HCEC 1CT (cell line): ENCODE results near the gene MICALL1.

Experiments used
- DNase-seq: peaks from one replicate; pipeline ENCODE4 v3.0.0-alpha.2; 2017

MICALL1 gene

GRCh38 chr22:37905534-37906363 lies at the start of gene MICALL1:
Gene MICALL1 (plus strand): TSS chr22:37906297. CDS start chr22:37906423, 126 bp downstream.
- peak; percentile 84 for DNase-seq

- no peak for DNase-seq
Observed at GRCh38 chr22:37860796-37861421, 45.2 kb upstream of the MICALL1 start.

GRCh38 chr22:37862570-37863325 lies 43.3 kb upstream of the MICALL1 start:
- DNase-seq: no peak

GRCh38 chr22:37865510-37865909 lies 40.6 kb upstream of the MICALL1 start:
- DNase-seq: no peak

- DNase-seq: peak; percentile 29
Observed at GRCh38 chr22:37870273-37870672, 35.8 kb upstream of the MICALL1 start.

- peak; percentile 73 for DNase-seq
Observed at GRCh38 chr22:37880668-37881440, 25.2 kb upstream of the MICALL1 start.

GRCh38 chr22:37884420-37884819 lies 21.7 kb upstream of the MICALL1 start:
- DNase-seq: no peak

- DNase-seq: peak; percentile 41
Observed at GRCh38 chr22:37887584-37888378, 18.3 kb upstream of the MICALL1 start.

- DNase-seq: no peak
Observed at GRCh38 chr22:37891926-37892325, 14.2 kb upstream of the MICALL1 start.

GRCh38 chr22:37892566-37893335 lies 13.3 kb upstream of the MICALL1 start:
- DNase-seq: no peak

- no peak for DNase-seq
Observed at GRCh38 chr22:37893583-37893983, 12.5 kb upstream of the MICALL1 start.

- DNase-seq: no peak
Observed at GRCh38 chr22:37894939-37895670, 11.0 kb upstream of the MICALL1 start.

- DNase-seq: no peak
Observed at GRCh38 chr22:37896181-37896592, 9.9 kb upstream of the MICALL1 start.

GRCh38 chr22:37896939-37897338 lies 9.2 kb upstream of the MICALL1 start:
- DNase-seq: no peak

GRCh38 chr22:37897807-37898206 lies 8.3 kb upstream of the MICALL1 start:
- DNase-seq: no peak

- no peak for DNase-seq
Observed at GRCh38 chr22:37898441-37899181, 7.5 kb upstream of the MICALL1 start.

- DNase-seq: peak; percentile 97
Observed at GRCh38 chr22:37904572-37905533, 1.2 kb upstream of the MICALL1 start.

GRCh38 chr22:37906364-37907008 lies 389 bp downstream of the MICALL1 start:
- no peak for DNase-seq
